CD14-positive monocyte (primary cell): ENCODE measurements around the gene MFAP3. TPM values are rescaled to one million over a fixed set of nuclear protein-coding genes. Genes with fewer than 3 reads are reported as not detected.

Experiments used
- DNase-seq, 3 donors: peaks; one replicate each; pipeline ENCODE4 v3.0.0-alpha.2; 2011 to 2022
- H2AFZ ChIP-seq: 2 replicates; pipeline ENCODE4 v1.6.0; 2012; ENCODE audit warnings: mild to moderate bottlenecking, low read depth, low read length, inconsistent platforms; ENCODE audit not compliant: insufficient read depth, poor library complexity, severe bottlenecking
- H3K27ac ChIP-seq, 2 donors: 1 replicate in 1 of 2; 2 replicates in 1 of 2; pipeline ENCODE4 v1.5.1; 2012 to 2013; ENCODE audit warnings: low read length in 2 of 2, control low read depth in 1 of 2, inconsistent platforms in 1 of 2, low read depth in 1 of 2, mild to moderate bottlenecking in 1 of 2
- H3K27me3 ChIP-seq, 2 donors: one replicate each; pipeline versions ENCODE4 v1.6.0 to v1.6.1; 2011 to 2013; ENCODE audit warnings: low read length in 2 of 2; ENCODE audit not compliant: control insufficient read depth in 2 of 2, insufficient read depth in 2 of 2
- H3K36me3 ChIP-seq, 2 donors: replicated peaks in 1 of 2; 1 replicate in 1 of 2; 2 replicates in 1 of 2; pipeline versions ENCODE4 v1.5.1 to v1.6.1; 2012 to 2013; ENCODE audit warnings: low read length in 2 of 2, control low read depth in 1 of 2, inconsistent platforms in 1 of 2, mild to moderate bottlenecking in 1 of 2; ENCODE audit not compliant: insufficient read depth in 2 of 2, control insufficient read depth in 1 of 2
- H3K4me1 ChIP-seq, 2 donors: 1 replicate in 1 of 2; 2 replicates in 1 of 2; pipeline versions ENCODE4 v1.5.1 to v1.6.1; 2012 to 2013; ENCODE audit warnings: low read length in 2 of 2, control low read depth in 1 of 2, inconsistent platforms in 1 of 2, mild to moderate bottlenecking in 1 of 2, moderate library complexity in 1 of 2; ENCODE audit not compliant: insufficient read depth in 2 of 2, control insufficient read depth in 1 of 2
- H3K4me2 ChIP-seq: replicated peaks from 2 replicates; pipeline ENCODE3; 2012; ENCODE audit warnings: low read length, moderate library complexity, mild to moderate bottlenecking; ENCODE audit not compliant: poor library complexity, severe bottlenecking; ENCODE audit errors: extremely low read depth
- H3K4me3 ChIP-seq, 3 experiments: fragments of 200-600 bp in 1 of 3; sonication (generic) in 1 of 3; replicated peaks in 1 of 3; 1 replicate in 2 of 3; 2 replicates in 1 of 3; pipeline ENCODE4 v1.5.1; 2011 to 2013; ENCODE audit warnings: low read length in 3 of 3, mild to moderate bottlenecking in 3 of 3, control low read depth in 2 of 3, low read depth in 2 of 3, inconsistent platforms in 1 of 3, moderate library complexity in 1 of 3
- H3K79me2 ChIP-seq: 2 replicates; pipeline ENCODE4 v1.6.0; 2012; ENCODE audit warnings: mild to moderate bottlenecking, control low read depth, inconsistent platforms, low read length, moderate library complexity; ENCODE audit not compliant: insufficient read depth
- H3K9ac ChIP-seq: 2 replicates; pipeline ENCODE4 v1.6.0; 2017; ENCODE audit warnings: low read length, mild to moderate bottlenecking; ENCODE audit not compliant: insufficient read depth, poor library complexity, severe bottlenecking
- H3K9me3 ChIP-seq, 2 donors: replicated peaks in 1 of 2; 1 replicate in 1 of 2; 2 replicates in 1 of 2; pipeline versions ENCODE4 v1.5.1 to v1.6.1; 2012 to 2013; ENCODE audit warnings: low read length in 2 of 2, control low read depth in 1 of 2; ENCODE audit not compliant: control insufficient read depth in 1 of 2, insufficient read depth in 1 of 2
- H4K20me1 ChIP-seq: 2 replicates; pipeline ENCODE4 v1.6.0; 2012; ENCODE audit warnings: mild to moderate bottlenecking, low read length, control low read depth, moderate library complexity; ENCODE audit not compliant: insufficient read depth
- H3K27ac Mint-ChIP-seq, 7 donors: one replicate each; pipeline ENCODE4 v1.8.0; 2020; ENCODE audit warnings: mild to moderate bottlenecking in 7 of 7, mixed read lengths in 7 of 7, moderate library complexity in 6 of 7, inconsistent platforms in 2 of 7
- H3K27me3 Mint-ChIP-seq, 3 donors: one replicate each; pipeline ENCODE4 v1.8.0; 2021 to 2022; ENCODE audit warnings: low read depth in 3 of 3, mild to moderate bottlenecking in 3 of 3, mixed read lengths in 3 of 3, moderate library complexity in 3 of 3, inconsistent platforms in 1 of 3
- H3K36me3 Mint-ChIP-seq, 2 donors: one replicate each; pipeline ENCODE4 v1.8.0; 2020; ENCODE audit warnings: mixed read lengths in 2 of 2, inconsistent platforms in 1 of 2, mild to moderate bottlenecking in 1 of 2
- H3K4me1 Mint-ChIP-seq: one replicate; pipeline ENCODE4 v1.8.0; 2020; ENCODE audit warnings: mild to moderate bottlenecking, mixed read lengths
- H3K4me3 Mint-ChIP-seq, 2 donors: one replicate each; pipeline ENCODE4 v1.8.0; 2020; ENCODE audit warnings: mild to moderate bottlenecking in 2 of 2, mixed read lengths in 2 of 2, moderate library complexity in 1 of 2
- H3K9me3 Mint-ChIP-seq, 7 donors: one replicate each; pipeline ENCODE4 v1.8.0; 2020 to 2022; ENCODE audit warnings: mixed read lengths in 7 of 7, mild to moderate bottlenecking in 6 of 7, moderate library complexity in 6 of 7, inconsistent platforms in 2 of 7
- WGBS: methylation state at CpG from one replicate; pipeline ENCODE4 v1.1.5; 2013; ENCODE audit warnings: missing lambda C conversion rate; ENCODE audit not compliant: insufficient coverage; 5-methylcytosine and 5-hydroxymethylcytosine counted together
- intact Hi-C, 2 donors: fragments of 100-400 bp; cut with micrococcal nuclease; formaldehyde crosslinking; loops; one replicate each; pipeline versions ENCODE4 v1.15.0 to v1.15.1; 2023
- polyA plus RNA-seq, 3 donors: library from polyadenylated mRNA; depleted of rRNA in 1 of 3; unstranded in 2 of 3; stranded (reverse) in 1 of 3; fragments of 300-500 nt in 2 of 3; fragments of >200 nt in 1 of 3; fragmentation: Illumina TruSeq in 2 of 3; gene quantifications; 1 replicate in 2 of 3; 2 replicates in 1 of 3; pipeline ENCODE4 v1.2.3, GENCODE V29; 2012 to 2021
- TF ChIP-seq, protein P1 (sequence below): fragments of 200-600 bp; IDR thresholded peaks from one replicate; pipeline ENCODE4 v1.8.0; 2022; ENCODE audit warnings: antibody characterized with exemption, mild to moderate bottlenecking

MFAP3 gene
- polyA plus RNA-seq, 3 donors: 7.4 to 13.1 (median 8.6) TPM

DNA sequence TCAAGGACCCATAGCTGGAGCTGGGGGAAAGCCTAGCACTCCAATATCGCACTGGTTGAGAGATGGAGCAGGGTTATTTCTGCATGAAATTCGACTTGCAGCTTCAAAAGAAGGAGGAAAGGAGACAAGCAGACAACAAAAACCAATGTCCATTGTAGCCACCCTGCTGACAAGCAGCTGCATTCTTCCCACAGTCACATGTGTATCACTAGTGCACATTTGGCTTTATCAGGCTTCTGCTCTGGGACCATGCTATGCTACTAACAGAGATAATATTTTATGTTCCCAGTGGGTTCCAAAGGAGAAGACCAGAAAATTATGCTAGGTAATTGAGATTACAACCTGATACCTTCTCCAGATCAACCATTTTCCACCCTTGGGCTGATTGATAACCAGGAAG, 59.7 kb downstream of the MFAP3 start:
- WGBS: 100% methylated on average over 1 of the region's 2 CpGs
- no peak overlapping the region for H3K4me3 ChIP-seq
- H3K9me3 Mint-ChIP-seq: peaks cover 0 to 2% (median 0%) of the 10 kb centered on the region in 7 donors

DNA sequence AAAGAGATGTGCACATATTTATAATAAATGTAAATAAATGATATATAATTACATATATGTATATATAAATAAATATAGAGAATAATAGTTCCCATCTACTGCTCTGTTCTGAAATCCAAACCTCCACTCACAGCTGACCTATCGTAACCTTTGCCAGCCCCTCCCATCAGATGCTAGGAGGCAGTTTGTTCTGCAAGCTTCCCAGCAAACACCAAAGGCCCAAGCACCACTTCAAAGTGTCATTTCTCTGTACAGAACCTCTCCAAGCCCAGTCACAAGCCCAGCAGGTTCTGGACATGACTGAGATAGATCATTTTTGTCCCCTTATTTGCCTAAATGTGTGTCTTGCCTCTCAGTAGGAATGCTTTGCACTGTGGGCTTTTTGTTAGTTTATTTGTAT, 62.4 kb downstream of the MFAP3 start:
- no peak overlapping the region for H3K4me2 ChIP-seq
- Mint-ChIP-seq H3K36me3 (no peaks in the 10 kb centered on the region), H3K9me3 (peaks cover 0 to 1% (median 0%) of the 10 kb centered on the region in 7 donors), H3K27ac (no peak overlapping the region), H3K27me3 (peaks cover 5 to 8% (median 7%) of the 10 kb centered on the region in 3 donors), H3K4me1 (no peaks in the 10 kb centered on the region), H3K4me3 (no peak overlapping the region)
- H3K4me1 ChIP-seq: no peaks in the 10 kb centered on the region
- no peak overlapping the region for H3K9ac ChIP-seq
- no peaks in the 10 kb centered on the region for H3K36me3 ChIP-seq
- H3K27ac ChIP-seq: no peak overlapping the region
- no peak overlapping the region for H2AFZ ChIP-seq
- H4K20me1 ChIP-seq: no peaks in the 10 kb centered on the region
- no peaks in the 10 kb centered on the region for H3K27me3 ChIP-seq
- WGBS: no CpG with 5 or more reads among the region's 1 CpG
- no peak overlapping the region for H3K4me3 ChIP-seq
- DNase-seq: no peak
- H3K79me2 ChIP-seq: no peaks in the 10 kb centered on the region
- H3K9me3 ChIP-seq: no peaks in the 10 kb centered on the region
- TF ChIP-seq, protein P1, sequence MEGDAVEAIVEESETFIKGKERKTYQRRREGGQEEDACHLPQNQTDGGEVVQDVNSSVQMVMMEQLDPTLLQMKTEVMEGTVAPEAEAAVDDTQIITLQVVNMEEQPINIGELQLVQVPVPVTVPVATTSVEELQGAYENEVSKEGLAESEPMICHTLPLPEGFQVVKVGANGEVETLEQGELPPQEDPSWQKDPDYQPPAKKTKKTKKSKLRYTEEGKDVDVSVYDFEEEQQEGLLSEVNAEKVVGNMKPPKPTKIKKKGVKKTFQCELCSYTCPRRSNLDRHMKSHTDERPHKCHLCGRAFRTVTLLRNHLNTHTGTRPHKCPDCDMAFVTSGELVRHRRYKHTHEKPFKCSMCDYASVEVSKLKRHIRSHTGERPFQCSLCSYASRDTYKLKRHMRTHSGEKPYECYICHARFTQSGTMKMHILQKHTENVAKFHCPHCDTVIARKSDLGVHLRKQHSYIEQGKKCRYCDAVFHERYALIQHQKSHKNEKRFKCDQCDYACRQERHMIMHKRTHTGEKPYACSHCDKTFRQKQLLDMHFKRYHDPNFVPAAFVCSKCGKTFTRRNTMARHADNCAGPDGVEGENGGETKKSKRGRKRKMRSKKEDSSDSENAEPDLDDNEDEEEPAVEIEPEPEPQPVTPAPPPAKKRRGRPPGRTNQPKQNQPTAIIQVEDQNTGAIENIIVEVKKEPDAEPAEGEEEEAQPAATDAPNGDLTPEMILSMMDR: no peak
- intact Hi-C loops: no loop called here

More for the DNA sequence above, 59.7 kb downstream of the MFAP3 start:
- intact Hi-C loops: no loop called here
- no peak overlapping the region for H3K4me2 ChIP-seq
- peaks cover 1 to 2% of the 10 kb centered on the region in 2 donors for H3K27me3 ChIP-seq
- Mint-ChIP-seq H3K27ac (no peak overlapping the region), H3K36me3 (no peaks in the 10 kb centered on the region), H3K4me1 (no peaks in the 10 kb centered on the region), H3K27me3 (peaks cover 4 to 10% (median 4%) of the 10 kb centered on the region in 3 donors), H3K4me3 (no peak overlapping the region)
- TF ChIP-seq, protein P1: no peak
- no peak overlapping the region for H2AFZ ChIP-seq
- H3K9me3 ChIP-seq: no peaks in the 10 kb centered on the region
- no peak for DNase-seq
- H4K20me1 ChIP-seq: no peaks in the 10 kb centered on the region
- H3K36me3 ChIP-seq: no peaks in the 10 kb centered on the region
- H3K9ac ChIP-seq: no peak overlapping the region
- H3K27ac ChIP-seq: no peak overlapping the region
- H3K79me2 ChIP-seq: no peaks in the 10 kb centered on the region
- H3K4me1 ChIP-seq: no peaks in the 10 kb centered on the region
